HFF-Myc (cell line): ENCODE measurements around the gene PDE4C.

Experiments
- DNase-seq: peaks from one replicate; pipeline ENCODE4 v3.0.0-alpha.2; 2011; ENCODE audit warnings: low read depth; ENCODE audit errors: extremely low read depth
- H3K4me3 ChIP-seq: replicated peaks from 2 replicates; pipeline ENCODE4 v1.5.1; 2011; ENCODE audit warnings: low read depth, mild to moderate bottlenecking, control low read depth, low read length
- TF ChIP-seq, protein P1 (sequence below): IDR thresholded peaks from 2 replicates; pipeline ENCODE4 v1.5.1; 2012; ENCODE audit warnings: mild to moderate bottlenecking, low read depth, low read length, control low read depth; ENCODE audit errors: missing control alignments

The PDE4C gene

DNA sequence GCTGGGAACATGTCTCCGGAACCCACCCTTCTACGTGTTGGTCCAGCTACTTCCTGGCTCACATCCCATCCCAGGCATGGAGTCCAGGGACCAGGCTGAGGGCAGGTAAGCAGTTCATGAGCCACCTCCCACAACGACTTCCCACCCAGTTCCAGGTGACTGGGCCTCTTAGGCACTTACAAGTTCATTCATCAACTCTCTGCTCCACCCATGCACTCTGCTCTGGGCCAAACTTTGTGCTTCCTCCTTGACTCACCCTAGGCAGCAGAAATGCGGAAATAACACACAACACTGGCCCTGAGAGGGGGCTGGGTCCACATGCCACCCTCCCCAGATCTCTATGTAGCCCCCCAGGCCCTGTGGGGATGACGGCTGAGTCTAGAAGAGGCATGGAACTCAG, 27.5 kb upstream of the PDE4C start:
- TF ChIP-seq, protein P1, sequence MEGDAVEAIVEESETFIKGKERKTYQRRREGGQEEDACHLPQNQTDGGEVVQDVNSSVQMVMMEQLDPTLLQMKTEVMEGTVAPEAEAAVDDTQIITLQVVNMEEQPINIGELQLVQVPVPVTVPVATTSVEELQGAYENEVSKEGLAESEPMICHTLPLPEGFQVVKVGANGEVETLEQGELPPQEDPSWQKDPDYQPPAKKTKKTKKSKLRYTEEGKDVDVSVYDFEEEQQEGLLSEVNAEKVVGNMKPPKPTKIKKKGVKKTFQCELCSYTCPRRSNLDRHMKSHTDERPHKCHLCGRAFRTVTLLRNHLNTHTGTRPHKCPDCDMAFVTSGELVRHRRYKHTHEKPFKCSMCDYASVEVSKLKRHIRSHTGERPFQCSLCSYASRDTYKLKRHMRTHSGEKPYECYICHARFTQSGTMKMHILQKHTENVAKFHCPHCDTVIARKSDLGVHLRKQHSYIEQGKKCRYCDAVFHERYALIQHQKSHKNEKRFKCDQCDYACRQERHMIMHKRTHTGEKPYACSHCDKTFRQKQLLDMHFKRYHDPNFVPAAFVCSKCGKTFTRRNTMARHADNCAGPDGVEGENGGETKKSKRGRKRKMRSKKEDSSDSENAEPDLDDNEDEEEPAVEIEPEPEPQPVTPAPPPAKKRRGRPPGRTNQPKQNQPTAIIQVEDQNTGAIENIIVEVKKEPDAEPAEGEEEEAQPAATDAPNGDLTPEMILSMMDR: no peak
- H3K4me3 ChIP-seq: no peak overlapping the region
- DNase-seq: no peak

DNA sequence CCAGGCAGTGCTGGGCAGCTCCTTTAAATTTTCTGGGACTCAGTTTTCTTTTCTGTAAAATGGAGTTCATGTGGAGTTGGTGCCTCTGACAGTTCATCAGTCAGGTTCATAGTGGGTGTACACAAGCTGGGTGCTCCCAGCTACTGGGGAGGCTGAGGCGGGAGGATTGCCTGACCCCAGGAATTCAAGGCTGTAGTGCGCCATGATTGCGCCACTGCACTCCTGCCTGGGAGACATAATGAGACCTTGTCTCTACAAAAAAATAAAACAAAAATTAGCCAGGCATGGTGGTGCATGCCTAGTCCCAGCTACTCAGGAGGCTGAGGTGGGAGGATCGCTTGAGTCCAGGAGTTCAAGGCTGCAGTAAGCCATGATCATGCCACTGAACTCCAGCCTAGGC, 26.9 kb upstream of the PDE4C start:
- no peak for DNase-seq
- H3K4me3 ChIP-seq: no peak overlapping the region
- TF ChIP-seq, protein P1: no peak

DNA sequence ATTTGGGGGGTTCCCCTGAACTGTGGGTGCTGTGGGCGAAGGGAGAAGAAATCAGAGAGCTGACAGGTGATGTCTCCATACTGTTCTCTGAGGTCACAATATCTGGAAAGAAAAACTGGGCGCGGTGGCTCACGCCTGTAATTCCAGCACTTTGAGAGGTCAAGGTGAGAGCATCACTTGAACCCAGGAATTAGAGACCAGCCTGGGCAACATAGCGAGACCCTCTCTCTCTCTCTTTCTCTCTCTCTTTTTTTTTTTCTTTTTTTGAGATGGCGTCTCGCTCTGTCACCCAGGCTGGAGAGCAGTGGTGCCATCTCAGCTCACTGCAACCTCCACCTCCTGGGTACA, 26.1 kb upstream of the PDE4C start:
- TF ChIP-seq, protein P1: no peak
- DNase-seq: no peak
- no peak overlapping the region for H3K4me3 ChIP-seq

DNA sequence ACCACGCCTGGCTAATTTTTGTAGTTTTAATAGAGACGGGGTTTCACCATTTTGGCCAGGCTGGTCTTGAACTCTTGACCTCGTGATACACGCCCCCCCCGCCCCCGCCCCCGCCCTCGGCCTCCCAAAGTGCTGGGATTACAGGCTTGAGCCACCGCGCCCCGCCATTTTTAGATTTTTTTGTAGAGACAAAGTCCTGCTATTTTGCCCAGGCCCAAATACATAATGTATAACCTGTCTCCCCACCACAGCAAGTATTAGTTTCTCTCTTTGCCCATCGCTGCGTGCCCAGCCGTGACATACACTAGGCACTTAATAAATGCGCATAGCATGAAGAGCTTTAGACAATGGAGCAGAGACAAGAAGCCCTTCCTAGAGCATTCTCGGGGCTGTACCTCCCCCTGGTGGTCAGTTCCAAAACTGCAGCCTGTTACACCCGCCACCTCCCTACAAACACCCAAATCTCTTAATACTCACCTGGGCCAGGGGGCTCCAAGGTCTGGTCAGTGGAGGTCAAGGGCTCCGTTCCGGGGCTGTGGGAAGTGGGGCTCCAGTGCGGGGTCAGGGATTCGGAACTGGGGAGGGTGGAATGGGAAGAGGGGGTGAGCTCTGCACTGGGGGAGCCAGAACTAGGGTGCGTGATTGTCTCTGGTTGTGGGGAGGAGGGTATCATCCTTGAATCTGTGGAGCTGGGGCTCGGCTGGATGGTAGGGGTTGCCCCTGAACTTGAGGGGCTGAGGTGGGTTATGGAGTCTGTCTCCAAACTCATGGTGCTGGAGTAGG, 25.5 kb upstream of the PDE4C start:
- DNase-seq: no peak
- TF ChIP-seq, protein P1: peak; percentile 94
- no peak overlapping the region for H3K4me3 ChIP-seq

DNA sequence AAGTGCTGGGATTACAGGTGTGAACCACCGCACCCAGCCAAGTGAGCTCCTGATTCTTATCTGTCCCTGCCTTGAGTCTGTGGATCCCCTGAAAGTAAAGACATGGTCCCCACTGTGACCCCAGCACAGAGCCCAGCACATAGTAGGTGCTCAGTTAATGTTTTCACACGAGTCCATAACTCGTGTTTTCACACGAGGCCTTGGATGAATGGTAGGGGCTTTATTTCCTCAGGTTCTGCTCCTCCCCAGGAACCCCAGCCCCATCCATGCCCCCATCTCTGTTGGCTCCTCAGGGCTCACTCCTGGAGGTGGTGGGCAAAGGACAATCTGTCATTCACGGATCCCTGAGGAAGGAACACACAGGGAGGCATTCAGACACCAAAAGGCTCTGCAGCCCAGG, 23.6 kb upstream of the PDE4C start:
- TF ChIP-seq, protein P1: no peak
- no peak for DNase-seq
- H3K4me3 ChIP-seq: no peak overlapping the region

DNA sequence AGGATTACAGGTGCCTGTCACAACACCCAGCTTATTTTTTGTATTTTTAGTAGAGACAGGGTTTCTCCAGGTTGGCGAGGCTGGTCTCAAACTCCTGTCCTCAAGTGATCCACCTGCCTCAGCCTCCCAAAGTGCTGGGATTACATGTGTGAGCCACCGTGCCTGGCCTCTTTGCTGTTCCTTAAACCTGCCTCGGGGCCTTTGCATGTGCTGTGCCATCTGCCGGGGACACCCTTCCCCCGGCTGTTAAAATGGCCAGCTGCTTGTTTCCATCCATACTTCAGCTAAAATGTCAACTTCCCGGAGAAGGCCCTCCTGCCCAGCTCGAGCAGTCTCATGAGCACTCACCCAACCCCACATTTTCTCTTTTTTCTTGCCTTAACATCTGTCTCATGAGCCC, 19.1 kb upstream of the PDE4C start:
- DNase-seq: no peak
- TF ChIP-seq, protein P1: no peak

DNA sequence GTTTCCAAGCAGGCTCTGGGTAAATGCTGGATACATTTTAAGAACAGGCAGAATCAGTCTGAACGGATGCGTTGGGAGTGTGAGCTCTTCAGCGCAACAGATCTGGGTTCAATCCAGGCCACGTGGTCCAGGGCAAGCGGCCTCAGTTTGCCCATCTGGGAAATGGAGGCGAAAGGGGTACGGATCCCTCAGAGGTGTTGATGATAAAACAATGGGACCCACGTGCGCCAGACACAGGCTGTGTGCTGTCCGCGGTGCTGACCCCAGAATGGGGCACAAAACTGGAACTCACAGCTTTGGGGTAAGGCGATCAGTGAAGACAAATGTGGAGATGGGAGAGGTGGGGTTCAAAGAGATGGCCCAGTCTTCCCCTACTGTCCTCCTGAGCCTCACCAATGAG, 13.1 kb upstream of the PDE4C start:
- DNase-seq: no peak
- TF ChIP-seq, protein P1: no peak

More for the DNA sequence above, 19.1 kb upstream of the PDE4C start:
- no peak overlapping the region for H3K4me3 ChIP-seq

More for the DNA sequence above, 13.1 kb upstream of the PDE4C start:
- H3K4me3 ChIP-seq: no peak overlapping the region
